Fibroblast of peridontal ligament (primary cell): ENCODE results near the gene DPEP2.
A peak's percentile ranks its signal among the peaks of the same experiment; 100 is the strongest.
"Not testable (repeated sequence)": the region's sequence is repeated elsewhere in the genome, so short reads cannot be mapped to it uniquely, and the experiment has no call there.

ENCODE experiments used
- DNase-seq: peaks from one replicate; pipeline ENCODE4 v3.0.0-alpha.2; 2010; ENCODE audit errors: extremely low read depth

Gene DPEP2

DNA sequence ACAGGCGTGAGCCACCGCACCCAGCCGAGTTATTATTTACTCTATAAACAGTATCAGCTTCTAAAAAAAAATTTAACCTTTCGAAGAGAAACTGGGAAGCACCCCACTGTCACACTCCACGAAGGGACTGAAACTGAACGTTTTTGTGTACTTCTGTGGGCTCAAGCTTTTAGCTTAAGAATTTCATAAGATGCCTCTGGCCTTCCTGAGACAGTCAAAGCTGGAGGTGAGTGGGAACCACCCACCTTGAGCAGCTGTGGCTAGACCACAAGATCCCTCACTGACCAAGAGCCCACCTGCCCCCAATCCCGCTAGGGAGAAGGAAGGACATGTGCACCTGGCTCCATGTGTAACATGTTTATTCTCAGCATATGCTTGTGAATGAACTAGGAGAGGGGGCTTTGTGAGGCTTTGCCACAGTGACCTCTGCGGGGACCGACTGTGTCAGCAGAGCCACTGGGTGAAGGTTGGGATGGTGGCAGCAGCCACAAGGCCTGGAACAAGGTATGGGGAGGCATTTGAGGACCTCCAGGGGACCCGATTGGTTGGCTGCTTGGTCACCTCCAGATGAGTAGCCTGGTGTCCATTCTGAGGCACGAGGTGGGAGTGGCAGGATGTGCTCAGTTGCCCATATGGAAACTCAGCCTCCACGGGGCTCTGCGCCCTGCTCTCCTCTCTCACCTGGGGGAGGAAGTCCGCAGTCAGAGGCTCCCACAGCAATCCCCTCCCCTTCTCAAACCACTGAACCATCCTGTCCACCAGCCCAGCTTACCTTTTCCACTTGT is 23.8 kb downstream of the DPEP2 start:
- DNase-seq = no peak

GRCh38 chr16:67972285-67972684 is 27.0 kb downstream of the DPEP2 start:
- DNase-seq = not testable (repeated sequence)

DNA sequence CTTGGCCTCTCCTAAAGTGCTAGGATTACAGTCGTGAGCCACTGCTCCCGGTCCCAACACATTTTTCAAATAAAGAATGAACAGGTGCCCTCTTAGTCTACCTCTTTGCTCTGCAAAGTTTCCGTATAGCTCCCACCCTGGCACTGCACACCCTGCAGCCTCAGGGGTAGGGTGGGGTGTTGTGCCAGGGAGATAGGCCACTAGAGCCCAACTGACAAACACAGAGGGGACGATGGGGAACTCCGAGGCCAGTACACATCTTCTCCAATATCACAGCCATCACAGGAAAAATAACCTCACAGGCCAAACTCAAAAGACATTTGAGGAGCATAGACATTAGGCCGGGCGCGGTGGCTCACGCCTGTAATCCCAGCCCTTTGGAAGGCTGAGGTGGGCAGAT is 28.2 kb downstream of the DPEP2 start:
- DNase-seq = no peak

DNA sequence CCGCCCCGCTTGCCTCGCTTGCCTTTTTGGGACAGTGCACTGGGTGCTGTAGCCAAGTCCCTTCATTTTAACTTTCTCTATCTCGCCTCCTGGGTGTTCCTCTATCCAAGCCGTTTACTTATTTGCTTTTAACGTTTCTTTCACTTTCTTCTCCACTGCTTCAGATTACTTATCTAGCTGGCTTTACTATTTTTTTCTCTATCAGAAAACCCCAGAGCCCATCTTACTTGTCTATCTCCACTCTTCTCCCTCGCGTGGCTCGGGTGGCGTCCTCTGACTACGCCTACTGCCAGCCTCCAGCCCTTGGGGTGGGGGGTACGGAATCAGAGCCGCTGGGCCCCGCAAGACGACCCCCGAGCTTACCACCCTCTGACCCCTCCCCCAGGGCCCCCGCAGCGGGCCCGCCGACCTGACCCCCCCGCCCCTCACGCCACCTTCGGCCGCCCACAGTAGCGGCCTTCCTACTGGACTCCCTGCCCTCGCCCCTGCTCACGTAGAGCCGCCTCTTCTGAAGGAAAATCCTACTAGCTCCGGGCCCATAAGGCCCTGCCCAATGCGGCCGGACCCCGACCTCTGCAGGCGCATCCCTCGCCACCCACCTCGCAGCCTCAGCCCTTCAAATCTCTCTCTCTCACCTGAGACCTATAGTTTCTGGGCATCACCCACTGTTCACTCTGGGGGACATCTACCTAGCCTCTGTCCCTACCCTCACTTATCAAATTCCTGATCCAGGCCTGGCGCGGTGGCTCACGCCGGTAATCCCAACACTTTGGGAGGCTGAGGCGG is 29.8 kb downstream of the DPEP2 start:
- DNase-seq = peak; percentile 30

GRCh38 chr16:67968400-67969253 is 30.7 kb downstream of the DPEP2 start, which contains the start of gene SLC12A4:
Gene SLC12A4, minus strand, starts transcription at chr16:67968637. Its CDS starts 84 bp downstream, at chr16:67968553.
- DNase-seq = peak; percentile 60

GRCh38 chr16:67967958-67968399 is 31.3 kb downstream of the DPEP2 start:
- DNase-seq = peak; percentile 33

DNA sequence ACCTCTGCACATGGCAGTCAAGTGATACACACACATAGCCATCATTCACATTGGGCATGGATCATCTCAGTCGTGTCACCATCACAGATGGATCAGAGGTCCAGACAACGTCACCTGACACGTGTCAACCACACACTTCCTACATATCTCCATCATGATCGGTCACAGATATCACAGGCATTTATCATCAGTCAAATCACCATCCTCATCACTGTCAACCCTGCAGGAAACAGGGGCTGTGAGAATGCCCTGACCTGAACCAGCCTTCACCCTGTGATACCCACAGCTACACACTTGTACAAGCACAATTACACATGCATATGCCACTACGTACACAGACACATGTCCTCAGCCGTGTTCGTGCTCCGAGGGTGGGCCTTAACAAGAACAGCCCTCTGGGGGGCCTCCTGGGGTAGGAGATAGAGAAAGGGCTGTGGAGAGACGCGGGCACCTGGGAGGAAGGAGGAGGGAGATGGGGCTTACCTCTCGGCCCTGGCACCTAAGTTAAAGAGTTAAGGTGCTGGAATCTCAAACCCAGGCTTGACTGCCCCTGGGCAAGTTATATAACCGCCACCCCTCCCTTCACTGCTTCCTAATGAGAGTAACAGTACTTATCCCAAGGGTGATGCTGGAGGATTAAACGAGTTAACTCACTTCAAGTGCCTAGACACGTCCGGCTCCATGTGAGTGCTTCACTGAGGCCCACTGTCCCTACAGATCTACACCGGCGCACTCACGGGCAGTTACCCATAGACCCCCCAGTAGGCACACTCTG is 31.9 kb downstream of the DPEP2 start:
- peak; percentile 41 for DNase-seq

DNA sequence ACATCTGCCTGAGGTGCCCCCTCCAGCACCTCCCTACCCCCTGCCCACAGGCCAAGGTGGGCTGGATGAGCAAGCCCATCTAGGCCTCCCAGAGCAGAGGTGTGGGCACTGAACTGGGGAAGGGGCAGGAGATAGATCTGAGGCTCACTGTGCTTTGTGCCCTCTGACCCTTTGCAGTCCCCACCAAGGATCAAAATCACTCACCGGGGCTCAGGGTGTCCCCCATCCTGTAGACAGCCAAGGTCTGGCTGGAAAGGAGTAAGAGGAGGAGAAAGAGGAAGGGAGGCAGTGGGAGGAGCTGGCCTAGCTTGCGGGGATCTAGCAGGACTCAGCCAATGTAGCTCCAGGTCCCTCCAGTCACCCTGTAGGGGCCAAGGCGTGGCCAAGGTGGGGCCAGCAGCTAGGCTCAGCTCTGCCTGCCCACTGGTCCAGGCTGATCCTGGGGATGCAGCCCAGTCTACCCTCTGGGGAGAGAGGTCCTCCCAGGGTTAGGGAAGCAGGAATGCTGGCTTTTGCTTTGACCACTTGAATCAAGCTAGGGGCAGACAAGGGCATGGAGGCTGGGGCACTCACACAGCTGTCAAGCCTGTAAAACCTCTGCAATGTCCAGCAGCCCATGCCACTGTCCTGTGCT is 32.6 kb downstream of the DPEP2 start:
- peak; percentile 55 for DNase-seq

GRCh38 chr16:67965668-67966548 is 33.4 kb downstream of the DPEP2 start:
- peak; percentile 20 for DNase-seq

DNA sequence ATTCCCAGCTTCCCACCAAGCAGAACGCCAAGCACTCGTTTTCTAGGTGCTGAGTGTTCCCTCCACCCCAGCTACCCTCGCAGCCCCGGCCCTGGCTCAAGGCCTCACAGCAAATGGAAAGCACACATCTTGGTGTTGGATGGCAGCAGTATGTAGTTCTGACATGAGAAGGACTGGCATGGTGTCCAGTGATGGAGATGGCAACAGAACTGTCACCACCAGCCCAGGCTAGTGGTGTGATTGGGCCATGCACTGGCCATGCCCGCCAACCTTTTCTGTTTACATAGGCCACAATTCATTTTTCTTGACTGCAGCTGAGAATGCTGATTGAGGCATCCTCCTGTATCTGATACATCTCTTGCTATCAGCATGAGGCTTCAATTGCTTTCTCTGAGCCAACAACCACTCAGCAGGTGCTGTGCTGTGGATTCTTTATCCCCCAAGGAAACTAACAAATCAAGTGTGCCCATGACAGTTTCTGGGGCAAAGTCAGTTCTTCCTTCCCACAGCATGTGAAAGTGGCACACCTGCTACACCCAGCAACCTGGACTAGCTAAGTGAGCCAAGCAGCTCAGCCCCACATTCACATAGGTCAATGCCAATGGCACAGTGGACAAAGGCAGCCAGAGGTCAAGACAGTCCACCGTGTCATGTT is 34.7 kb downstream of the DPEP2 start:
- DNase-seq = no peak

DNA sequence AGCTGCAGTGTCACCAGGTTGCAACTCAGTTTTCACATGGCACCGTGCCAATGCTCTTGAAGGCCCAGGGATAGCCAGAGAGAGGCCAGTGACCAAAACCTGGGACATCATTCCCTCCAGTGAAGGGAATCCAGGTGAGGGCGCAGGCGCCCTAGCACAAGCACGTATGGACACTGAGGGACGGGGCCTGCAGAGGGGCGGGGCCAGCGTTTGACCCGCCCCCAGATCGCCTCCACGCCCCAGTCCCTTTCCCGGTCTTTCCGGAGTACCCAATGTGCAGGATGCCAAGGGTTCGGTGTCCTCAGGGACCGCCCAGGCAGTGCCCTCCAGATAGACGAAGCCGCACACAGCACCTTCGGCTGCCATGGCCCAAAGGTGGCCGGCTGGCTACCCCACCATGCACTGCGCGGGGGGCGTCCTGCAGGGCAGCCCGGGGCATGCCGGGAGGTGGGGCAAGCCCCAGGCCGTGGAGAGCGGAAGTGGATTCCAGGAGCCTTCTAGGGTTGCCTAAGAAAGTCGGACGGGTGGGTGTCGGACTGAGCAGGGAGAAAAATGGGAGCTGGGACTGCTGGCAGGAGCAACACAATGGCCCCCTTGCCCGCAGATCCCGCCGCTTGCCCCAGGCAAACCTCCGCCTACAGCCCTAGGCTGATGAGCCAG is 35.5 kb downstream of the DPEP2 start:
- DNase-seq = no peak

- no peak for DNase-seq
Measured at GRCh38 chr16:67963292-67963661, 36.0 kb downstream of the DPEP2 start.

GRCh38 chr16:67962135-67962534 is 37.1 kb downstream of the DPEP2 start:
- DNase-seq = no peak

GRCh38 chr16:67961551-67961957 is 37.7 kb downstream of the DPEP2 start:
- DNase-seq = no peak

- peak; percentile 62 for DNase-seq
Measured at GRCh38 chr16:67959536-67960329, 39.6 kb downstream of the DPEP2 start.

- DNase-seq = no peak
Measured at GRCh38 chr16:67957622-67958021, 41.7 kb downstream of the DPEP2 start.

DNA sequence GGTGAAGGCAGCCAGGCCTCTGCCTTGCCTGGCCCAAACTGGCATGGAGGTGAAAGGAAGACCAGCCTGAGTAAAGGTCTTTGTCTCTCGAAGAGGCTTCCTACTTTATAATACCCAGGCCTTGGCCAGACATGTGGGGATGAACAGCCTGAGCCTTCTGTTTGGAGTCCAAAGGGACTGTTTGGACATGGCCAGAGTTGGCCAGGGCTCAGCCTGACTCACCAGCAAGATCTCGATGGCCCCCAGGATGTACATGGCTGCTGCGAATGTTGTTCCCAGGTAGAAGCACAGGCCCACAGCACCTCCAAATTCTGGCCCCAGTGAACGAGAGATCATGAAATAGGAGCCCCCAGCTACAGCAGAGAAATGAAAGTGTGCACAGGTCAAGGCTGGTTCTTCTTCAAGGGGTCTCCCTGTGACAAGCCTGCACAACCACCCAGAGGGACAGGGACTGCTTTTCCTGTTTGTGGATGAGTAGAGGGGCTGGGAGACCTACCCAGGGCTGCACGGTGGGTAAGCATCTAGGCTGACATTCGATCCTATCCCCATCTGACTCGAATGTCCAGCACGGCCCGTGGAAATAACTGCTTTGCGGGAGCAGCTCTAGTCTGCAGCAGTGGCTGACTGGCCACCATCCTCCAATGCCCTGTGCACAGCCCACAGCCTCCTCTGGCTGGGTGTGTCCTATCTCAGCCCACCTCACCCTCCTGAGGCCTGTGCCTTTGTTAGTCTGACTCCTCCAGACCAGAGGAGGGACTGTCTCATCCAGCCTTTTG is 44.7 kb downstream of the DPEP2 start:
- no peak for DNase-seq
